Measurements from ENCODE around the gene TCF21.
"Not testable (repeated sequence)": the region's sequence is repeated elsewhere in the genome, so short reads cannot be mapped to it uniquely, and the experiment has no call there.

Gene TCF21

DNA sequence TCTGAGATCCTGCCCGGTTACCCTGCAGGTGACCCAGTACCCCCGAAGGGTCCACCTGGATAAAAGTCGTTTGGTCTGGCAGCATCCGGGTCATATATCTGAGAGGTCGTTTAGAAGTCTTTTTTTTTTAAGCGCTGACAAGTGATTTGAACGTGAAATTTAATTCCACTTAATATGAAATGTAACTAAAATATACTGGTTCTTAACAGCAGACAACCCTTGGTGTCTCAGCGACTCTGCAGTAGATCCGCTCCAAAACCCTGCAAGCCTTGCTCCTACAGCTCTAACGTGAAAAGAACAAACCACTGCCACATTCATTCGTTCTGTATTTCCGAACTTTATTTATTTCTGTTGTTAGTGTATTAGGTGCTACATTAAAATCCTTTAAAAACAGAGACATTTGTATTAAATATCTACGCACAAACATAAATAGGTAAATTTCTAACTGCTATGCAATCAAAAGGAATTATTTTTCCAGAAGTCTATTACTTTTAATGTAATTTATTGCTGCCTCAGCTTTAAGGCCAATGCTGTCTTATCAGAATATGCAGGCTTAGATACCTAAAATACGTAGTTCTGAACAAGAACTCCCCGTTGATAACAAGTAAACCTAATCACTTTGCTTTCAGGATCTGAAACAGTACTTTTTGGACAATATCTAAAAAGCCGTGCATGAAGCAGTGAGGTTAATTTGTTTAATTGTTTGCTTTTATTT is 33.5 kb upstream of the TCF21 start:
- TF ChIP-seq, protein P1, sequence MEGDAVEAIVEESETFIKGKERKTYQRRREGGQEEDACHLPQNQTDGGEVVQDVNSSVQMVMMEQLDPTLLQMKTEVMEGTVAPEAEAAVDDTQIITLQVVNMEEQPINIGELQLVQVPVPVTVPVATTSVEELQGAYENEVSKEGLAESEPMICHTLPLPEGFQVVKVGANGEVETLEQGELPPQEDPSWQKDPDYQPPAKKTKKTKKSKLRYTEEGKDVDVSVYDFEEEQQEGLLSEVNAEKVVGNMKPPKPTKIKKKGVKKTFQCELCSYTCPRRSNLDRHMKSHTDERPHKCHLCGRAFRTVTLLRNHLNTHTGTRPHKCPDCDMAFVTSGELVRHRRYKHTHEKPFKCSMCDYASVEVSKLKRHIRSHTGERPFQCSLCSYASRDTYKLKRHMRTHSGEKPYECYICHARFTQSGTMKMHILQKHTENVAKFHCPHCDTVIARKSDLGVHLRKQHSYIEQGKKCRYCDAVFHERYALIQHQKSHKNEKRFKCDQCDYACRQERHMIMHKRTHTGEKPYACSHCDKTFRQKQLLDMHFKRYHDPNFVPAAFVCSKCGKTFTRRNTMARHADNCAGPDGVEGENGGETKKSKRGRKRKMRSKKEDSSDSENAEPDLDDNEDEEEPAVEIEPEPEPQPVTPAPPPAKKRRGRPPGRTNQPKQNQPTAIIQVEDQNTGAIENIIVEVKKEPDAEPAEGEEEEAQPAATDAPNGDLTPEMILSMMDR (IDR thresholded peaks at IDR 0.05): peak; percentile 17; the same call in 1 of the 2 replicates
- TF ChIP-seq ZFX (IDR thresholded peaks at IDR 0.05; ENCODE audit: borderline replicate concordance): no peak
- no peak overlapping the region for H3K27ac ChIP-seq

DNA sequence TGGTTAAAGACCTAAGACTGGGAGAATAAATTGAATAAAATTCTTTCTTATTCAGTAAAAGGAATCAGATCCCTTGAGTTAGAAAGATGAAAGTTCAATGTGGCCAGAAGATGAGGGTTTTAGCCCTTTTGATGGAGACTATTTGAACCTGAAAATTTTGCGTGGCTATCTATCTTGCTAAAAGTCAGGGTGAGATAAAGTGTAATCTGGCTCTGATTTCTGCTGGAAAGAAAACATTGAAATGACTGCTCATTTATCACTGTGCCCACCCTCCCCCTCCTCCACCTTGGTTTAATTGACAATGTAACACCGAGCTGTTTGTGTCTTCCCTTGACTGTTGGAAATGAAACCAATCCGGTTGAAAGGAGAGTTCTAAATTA is 32.9 kb upstream of the TCF21 start:
- TF ChIP-seq, protein P1 (IDR thresholded peaks at IDR 0.05): no peak
- no peak for TF ChIP-seq ZFX (IDR thresholded peaks at IDR 0.05; ENCODE audit: borderline replicate concordance)
- H3K27ac ChIP-seq: no peak overlapping the region

DNA sequence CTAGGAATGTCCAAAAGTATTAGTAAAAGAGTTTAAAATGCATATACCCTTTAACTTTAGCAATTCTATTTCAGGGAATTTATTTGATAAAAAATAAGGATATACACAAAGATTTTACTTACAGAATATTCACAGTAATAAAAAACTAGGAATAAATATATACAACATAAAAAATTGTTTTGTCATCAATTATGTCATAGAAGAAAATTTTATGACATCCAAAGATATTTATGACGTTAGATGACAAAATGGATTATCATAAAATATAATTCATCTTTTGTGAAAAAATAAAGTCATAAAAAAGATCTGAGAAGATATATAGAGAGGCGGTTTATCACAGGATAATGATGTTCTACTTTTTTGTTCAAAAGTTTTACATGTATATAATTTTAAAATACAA is 32.0 kb upstream of the TCF21 start:
- TF ChIP-seq ZFX (IDR thresholded peaks at IDR 0.05; ENCODE audit: borderline replicate concordance): no peak
- TF ChIP-seq, protein P1 (IDR thresholded peaks at IDR 0.05): no peak
- no peak overlapping the region for H3K27ac ChIP-seq

DNA sequence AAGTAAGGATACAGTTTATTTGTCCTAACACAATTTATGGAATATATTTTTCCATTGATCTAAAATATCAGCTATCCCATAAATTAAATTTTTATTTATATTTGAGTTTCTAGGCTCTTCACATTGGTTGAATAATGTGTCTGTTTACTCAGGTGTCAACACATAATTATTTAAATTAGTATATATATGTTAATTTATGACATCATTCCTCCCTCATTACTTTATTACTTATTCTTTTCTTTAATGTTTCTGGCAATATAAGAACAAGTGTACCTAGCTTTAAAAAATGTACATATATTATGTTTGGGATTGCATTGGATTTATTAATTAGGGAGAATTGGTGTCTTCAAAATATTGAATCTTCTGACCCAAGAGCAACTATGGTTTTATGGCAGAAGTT is 31.2 kb upstream of the TCF21 start:
- no peak overlapping the region for H3K27ac ChIP-seq
- TF ChIP-seq, protein P1 (IDR thresholded peaks at IDR 0.05): no peak
- TF ChIP-seq ZFX (IDR thresholded peaks at IDR 0.05; ENCODE audit: borderline replicate concordance): no peak

DNA sequence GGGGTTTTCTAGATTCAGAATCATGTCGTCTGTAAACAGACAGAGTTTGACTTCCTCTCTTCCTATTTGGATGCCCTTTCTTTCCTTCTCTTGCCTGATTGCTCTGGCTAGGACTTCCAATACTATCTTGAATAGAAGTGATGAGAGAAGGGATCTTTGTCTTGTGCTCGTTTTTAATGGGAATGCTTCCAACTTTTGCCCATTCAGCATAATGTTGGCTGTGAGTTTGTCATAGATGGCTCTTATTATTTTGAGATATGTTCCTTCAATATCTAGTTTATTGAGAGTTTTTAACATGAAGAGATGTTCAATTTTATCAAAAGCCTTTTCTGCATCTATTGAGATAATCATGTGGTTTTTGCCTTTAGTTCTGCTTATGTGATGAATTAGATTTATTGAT is 27.6 kb upstream of the TCF21 start:
- H3K27ac ChIP-seq: not testable (repeated sequence)

DNA sequence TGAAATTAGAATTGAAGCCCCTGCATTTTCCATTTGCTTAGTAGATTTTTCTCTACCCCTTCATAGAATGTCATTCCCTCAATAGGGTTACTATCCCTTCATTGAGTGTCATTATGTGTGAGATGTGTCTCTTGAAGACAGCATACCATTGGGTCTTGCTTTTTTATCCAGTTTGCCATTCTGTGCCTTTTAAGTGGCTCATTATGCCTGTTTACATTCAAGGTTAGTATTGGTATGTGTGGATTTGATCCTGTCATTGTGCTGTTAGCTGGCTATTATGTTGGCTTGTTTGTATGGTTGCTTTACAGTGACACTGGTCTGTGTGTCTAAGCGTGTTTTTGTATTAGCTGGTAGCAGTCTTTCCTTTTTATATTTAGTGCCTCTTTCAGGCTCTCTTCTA is 25.7 kb upstream of the TCF21 start:
- H3K27ac ChIP-seq: no peak overlapping the region
- TF ChIP-seq, protein P1 (IDR thresholded peaks at IDR 0.05): no peak
- no peak for TF ChIP-seq ZFX (IDR thresholded peaks at IDR 0.05; ENCODE audit: borderline replicate concordance)

DNA sequence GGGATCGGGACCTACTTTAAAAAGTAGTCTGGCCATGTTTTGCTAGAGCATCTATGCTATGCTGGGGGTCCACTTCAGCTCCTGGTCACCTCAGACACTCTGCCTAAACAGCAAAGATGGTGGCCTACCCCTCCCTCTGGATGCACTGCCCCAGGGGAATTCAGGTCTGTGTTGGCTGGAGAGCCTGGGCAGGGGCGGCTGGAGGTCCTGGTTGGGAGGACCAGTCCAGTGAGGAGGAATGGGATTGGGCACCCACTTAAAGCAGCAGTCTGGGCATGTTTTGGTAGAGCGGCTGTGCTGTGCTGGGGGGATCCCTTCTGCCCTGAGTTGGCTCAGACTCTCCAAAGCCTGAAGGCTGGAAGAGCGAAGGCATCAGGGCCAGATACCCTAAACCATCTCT is 23.2 kb upstream of the TCF21 start:
- no peak overlapping the region for H3K27ac ChIP-seq
- TF ChIP-seq ZFX (IDR thresholded peaks at IDR 0.05; ENCODE audit: borderline replicate concordance): no peak
- TF ChIP-seq, protein P1 (IDR thresholded peaks at IDR 0.05): no peak

DNA sequence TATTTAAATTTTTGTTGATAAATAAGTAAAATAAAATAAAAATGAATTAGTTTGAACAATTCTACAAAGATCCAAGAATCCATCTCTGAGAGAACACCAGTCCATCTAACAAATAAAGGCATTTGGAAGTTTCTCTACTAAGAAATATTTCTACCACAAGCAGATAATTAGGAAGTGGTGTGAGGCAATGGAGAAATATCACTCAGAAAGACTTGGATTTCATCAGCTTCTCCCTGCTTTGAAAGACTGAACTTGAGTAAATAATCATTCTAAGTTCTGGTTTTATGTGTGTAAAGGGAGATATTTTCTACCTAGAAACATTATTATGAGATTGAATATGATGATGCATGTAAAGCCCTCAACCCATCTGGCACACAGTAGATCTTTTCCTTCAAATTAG is 17.8 kb upstream of the TCF21 start:
- TF ChIP-seq, protein P1 (IDR thresholded peaks at IDR 0.05): no peak
- no peak for TF ChIP-seq ZFX (IDR thresholded peaks at IDR 0.05; ENCODE audit: borderline replicate concordance)
- H3K27ac ChIP-seq: no peak overlapping the region

Data from 22Rv1 (cell line).